ENCODE results near the gene EYS.

DNA sequence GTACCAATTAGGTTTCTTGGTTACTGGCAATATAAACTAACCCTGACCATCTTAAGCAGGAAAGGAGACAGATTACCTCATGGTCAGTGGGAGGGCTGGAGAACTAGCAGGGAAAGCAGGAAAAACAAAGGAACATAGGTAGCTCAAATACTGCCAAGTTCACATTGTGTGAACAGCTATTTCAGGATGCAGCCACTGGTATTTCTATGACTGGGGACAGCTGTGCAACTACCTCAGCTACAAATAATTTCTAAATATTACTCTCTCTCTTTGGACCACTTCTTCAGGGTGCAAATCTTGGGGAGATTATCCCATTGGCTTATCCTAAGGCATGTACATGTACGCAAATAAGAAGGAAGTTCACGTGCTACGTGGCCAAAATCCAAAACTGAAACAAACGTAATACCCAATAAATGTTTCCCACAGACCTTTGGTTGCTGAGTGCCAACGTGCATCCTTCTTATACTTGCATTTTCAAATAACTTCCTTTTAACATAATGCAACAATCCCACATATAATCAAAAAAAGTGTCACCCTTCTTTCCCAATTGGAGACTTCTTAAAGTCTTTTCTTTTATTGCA is 1890.5 kb downstream of the EYS start:
- no peak for TF ChIP-seq EP300 (IDR thresholded peaks at IDR 0.05)
- TF ChIP-seq, protein P1, sequence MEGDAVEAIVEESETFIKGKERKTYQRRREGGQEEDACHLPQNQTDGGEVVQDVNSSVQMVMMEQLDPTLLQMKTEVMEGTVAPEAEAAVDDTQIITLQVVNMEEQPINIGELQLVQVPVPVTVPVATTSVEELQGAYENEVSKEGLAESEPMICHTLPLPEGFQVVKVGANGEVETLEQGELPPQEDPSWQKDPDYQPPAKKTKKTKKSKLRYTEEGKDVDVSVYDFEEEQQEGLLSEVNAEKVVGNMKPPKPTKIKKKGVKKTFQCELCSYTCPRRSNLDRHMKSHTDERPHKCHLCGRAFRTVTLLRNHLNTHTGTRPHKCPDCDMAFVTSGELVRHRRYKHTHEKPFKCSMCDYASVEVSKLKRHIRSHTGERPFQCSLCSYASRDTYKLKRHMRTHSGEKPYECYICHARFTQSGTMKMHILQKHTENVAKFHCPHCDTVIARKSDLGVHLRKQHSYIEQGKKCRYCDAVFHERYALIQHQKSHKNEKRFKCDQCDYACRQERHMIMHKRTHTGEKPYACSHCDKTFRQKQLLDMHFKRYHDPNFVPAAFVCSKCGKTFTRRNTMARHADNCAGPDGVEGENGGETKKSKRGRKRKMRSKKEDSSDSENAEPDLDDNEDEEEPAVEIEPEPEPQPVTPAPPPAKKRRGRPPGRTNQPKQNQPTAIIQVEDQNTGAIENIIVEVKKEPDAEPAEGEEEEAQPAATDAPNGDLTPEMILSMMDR (IDR thresholded peaks at IDR 0.05) = no peak
